Ovary (tissue), 10 donors: ENCODE data around the gene ARMC8. TPM values are rescaled to one million over a fixed set of nuclear protein-coding genes. Genes with fewer than 3 reads are reported as not detected.
A peak's percentile ranks its signal among the peaks of the same experiment; 100 is the strongest.
"Not testable (repeated sequence)": the region's sequence is repeated elsewhere in the genome, so short reads cannot be mapped to it uniquely, and the experiment has no call there.

Experiments used
- DNase-seq, 5 donors: peaks; one replicate each; pipeline ENCODE4 v3.0.0-alpha.2; 2019 to 2020
- H3K27ac ChIP-seq, 2 donors: fragments of 200-600 bp; one replicate each; pipeline versions ENCODE4 v1.5.1 to v1.8.0; 2019 to 2022
- H3K27me3 ChIP-seq: fragments of 200-600 bp; one replicate; pipeline ENCODE4 v1.8.0; 2022
- H3K36me3 ChIP-seq: fragments of 200-600 bp; sonication (generic); one replicate; pipeline ENCODE4 v1.5.1; 2019
- H3K4me1 ChIP-seq: one replicate; pipeline ENCODE4 v1.8.1; 2013; ENCODE audit warnings: mild to moderate bottlenecking, moderate library complexity; ENCODE audit not compliant: insufficient read depth
- H3K4me3 ChIP-seq: fragments of 200-600 bp; sonication (generic); one replicate; pipeline ENCODE4 v1.5.1; 2017
- H3K9me3 ChIP-seq, 2 donors: fragments of 200-600 bp in 1 of 2; sonication (generic) in 1 of 2; one replicate each; pipeline versions ENCODE4 v1.5.1 to v1.8.1; 2013 to 2019; ENCODE audit warnings: mild to moderate bottlenecking in 1 of 2, moderate library complexity in 1 of 2
- CTCF ChIP-seq, 3 donors: fragments of 450-650 bp in 2 of 3; fragments of 200-600 bp in 1 of 3; IDR thresholded peaks; one replicate each; pipeline versions ENCODE4 v1.5.1 to v1.8.0; 2016 to 2022; ENCODE audit warnings: antibody characterized with exemption in 3 of 3, mild to moderate bottlenecking in 1 of 3
- EP300 ChIP-seq: sonication (generic); formaldehyde crosslinking; IDR thresholded peaks from one replicate; pipeline ENCODE4 v1.6.1; 2017; ENCODE audit warnings: antibody characterized with exemption
- POLR2A ChIP-seq: fragments of 450-650 bp; IDR thresholded peaks from one replicate; pipeline ENCODE4 v1.6.1; 2017; ENCODE audit warnings: antibody characterized with exemption, mild to moderate bottlenecking, moderate library complexity
- WGBS, 3 donors: extraction: QIAGEN DNeasy Blood & Tissue Kit in 1 of 3; methylation state at CpG; one replicate each; pipeline versions ENCODE4 v1.1.5 to v1.1.7; 2013 to 2017; 5-methylcytosine and 5-hydroxymethylcytosine counted together
- intact Hi-C, 4 donors: fragments of 100-400 bp; cut with DNase I; formaldehyde crosslinking; loops; one replicate each; pipeline versions ENCODE4 v1.11.0 to v1.15.1; 2022 to 2023
- long read RNA-seq, 3 donors: library from polyadenylated mRNA in 2 of 3; unstranded in 2 of 3; transcript quantifications; one replicate each; pipeline ENCODE4 v2.0.0 and lab custom pipeline, GENCODE V29; 2021 to 2026
- polyA plus RNA-seq, 2 donors: library from polyadenylated mRNA; stranded (reverse); fragments of 200-250 nt in 1 of 2; fragments of 350-450 nt in 1 of 2; fragmentation: Illumina TruSeq in 1 of 2; extraction: RNeasy Lipid Tissue Mini Kit (QIAGEN cat#74804) in 1 of 2; gene quantifications; one replicate each; pipeline ENCODE4 v1.2.3, GENCODE V29; 2013 to 2014
- total RNA-seq, 7 donors: library from RNA; depleted of rRNA in 2 of 7; stranded (reverse); fragments of >200 nt in 2 of 7; fragmentation: NEBNext Ultra II Directional in 3 of 7; extraction: Animal tissue kit (Norgen Biotek cat#: 25700) in 3 of 7; gene quantifications; one replicate each; pipeline versions ENCODE4 v1.1.0 to v1.2.4, GENCODE V29; 2016 to 2023
- donor health status: DM: no; HTN: no; CAD: no; lungs with moderate emphysema.
- donor health status: DM: no; HTN: no; CAD: no.
- donor health status: Bipolar disorder and iron deficiency.
- donor health status: DM: yes; HTN: yes; CAD: no.
- donor health status: DM: no; HTN: no; CAD: no.
- donor health status: DM: yes; HTN: yes; CAD: no.

The ARMC8 gene
- total RNA-seq (10 to 100 TPM; 34.3 to 49.2 (median 45.8) TPM), polyA plus RNA-seq (10 to 100 TPM; 14.3 to 24.4 TPM)
- long read RNA-seq, donor 1, full-length matches to known transcripts = 65 of 133 reads
- long read RNA-seq, donor 1, partial matches to known transcripts = 25 of 133 reads
- long read RNA-seq, donor 1, other reads (novel, unspliced or antisense) = 43 of 133 reads
- long read RNA-seq, donor 2, full-length matches to known transcripts = 18 of 23 reads
- long read RNA-seq, donor 2, partial matches to known transcripts = 5 of 23 reads
- long read RNA-seq, donor 2, other reads (novel, unspliced or antisense) = 0 of 23 reads
- long read RNA-seq, donor 3, full-length matches to known transcripts = 42 of 63 reads
- long read RNA-seq, donor 3, partial matches to known transcripts = 3 of 63 reads
- long read RNA-seq, donor 3, other reads (novel, unspliced or antisense) = 18 of 63 reads

GRCh38 chr3:138187296-138188012 lies at the start of gene ARMC8:
ARMC8 (plus strand) TSS chr3:138187301; CDS start chr3:138187555, 254 bp downstream.
- no peak for TF ChIP-seq CTCF (IDR thresholded peaks at IDR 0.05)
- TF ChIP-seq POLR2A = peak; percentile 27
- H3K36me3 ChIP-seq = no peaks in the 10 kb centered on the region
- no peaks in the 10 kb centered on the region for H3K9me3 ChIP-seq
- H3K4me1 ChIP-seq = peaks cover 5% of the 10 kb centered on the region
- H3K4me3 ChIP-seq = peak within 1 kb of the TSS; percentile 87
- intact Hi-C loops = no loop called here
- 1% methylated on average over 47 to 59 of the region's 59 CpGs for WGBS, 3 donors
- H3K27ac ChIP-seq = peak within 1 kb of the TSS; percentile 80 to 94
- H3K27me3 ChIP-seq = no peaks in the 10 kb centered on the region
- DNase-seq = peak in 4 of 5 donors; percentile 37 to 71 (median 46)

GRCh38 chr3:138137861-138138260 lies 49.2 kb upstream of the ARMC8 start:
- no peaks in the 10 kb centered on the region for H3K27me3 ChIP-seq
- no peak for DNase-seq
- H3K36me3 ChIP-seq = no peaks in the 10 kb centered on the region
- TF ChIP-seq EP300 (no peak), CTCF (IDR thresholded peaks at IDR 0.05) (no peak), POLR2A (no peak)
- no peak overlapping the region for H3K4me3 ChIP-seq
- no peak overlapping the region for H3K27ac ChIP-seq
- 74 to 79% (median 77%) methylated on average over 2 of the region's 2 CpGs for WGBS, 3 donors
- intact Hi-C loops = no loop called here
- no peaks in the 10 kb centered on the region for H3K4me1 ChIP-seq
- no peaks in the 10 kb centered on the region for H3K9me3 ChIP-seq

- Histone ChIP-seq H3K4me1 (no peaks in the 10 kb centered on the region), H3K27me3 (no peaks in the 10 kb centered on the region), H3K9me3 (no peaks in the 10 kb centered on the region), H3K36me3 (no peaks in the 10 kb centered on the region), H3K4me3 (no peak overlapping the region), H3K27ac (no peak overlapping the region)
- TF ChIP-seq CTCF (IDR thresholded peaks at IDR 0.05) (no peak), POLR2A (no peak)
- 41 to 87% (median 43%) methylated on average over 2 of the region's 2 CpGs for WGBS, 3 donors
- no peak for DNase-seq
- intact Hi-C loops = no loop called here
Observed at GRCh38 chr3:138139691-138140090, 47.4 kb upstream of the ARMC8 start.

GRCh38 chr3:138140940-138141339 lies 46.2 kb upstream of the ARMC8 start:
- TF ChIP-seq CTCF (IDR thresholded peaks at IDR 0.05) = no peak
- TF ChIP-seq EP300 = no peak
- TF ChIP-seq POLR2A = no peak
- intact Hi-C loops = no loop called here
- H3K27me3 ChIP-seq = no peaks in the 10 kb centered on the region

GRCh38 chr3:138142181-138142580 lies 44.9 kb upstream of the ARMC8 start:
- H3K4me3 ChIP-seq, H3K36me3 ChIP-seq, H3K9me3 ChIP-seq, DNase-seq, H3K27ac ChIP-seq, H3K4me1 ChIP-seq, H3K27me3 ChIP-seq, intact Hi-C loops: not testable (repeated sequence)
- WGBS, 3 donors = 91 to 97% (median 95%) methylated on average over 3 of the region's 3 CpGs

More at GRCh38 chr3:138140940-138141339, 46.2 kb upstream of the ARMC8 start:
- Histone ChIP-seq H3K27ac (no peak overlapping the region), H3K9me3 (no peaks in the 10 kb centered on the region), H3K4me1 (no peaks in the 10 kb centered on the region), H3K4me3 (no peak overlapping the region), H3K36me3 (no peaks in the 10 kb centered on the region)
- DNase-seq = no peak
